HL-60 (cell line): Measurements from ENCODE around the gene SYT13.

Source experiments
- DNase-seq, 2 experiments: peaks; one replicate each; pipeline ENCODE4 v3.0.0-alpha.2; 2010 to 2020; ENCODE audit warnings: low read depth in 1 of 2, low spot score in 1 of 2
- H3K27ac ChIP-seq: fragments of 250-450 bp; sonication (Bioruptor Pico); replicated peaks from 2 replicates; pipeline ENCODE4 v1.5.1; 2020; ENCODE audit warnings: mild to moderate bottlenecking, moderate library complexity
- H3K27me3 ChIP-seq: fragments of 250-450 bp; sonication (Bioruptor Pico); 2 replicates; pipeline ENCODE4 v1.5.1; 2021; ENCODE audit warnings: mild to moderate bottlenecking, moderate library complexity; ENCODE audit not compliant: insufficient read depth, poor library complexity, severe bottlenecking
- H3K4me3 ChIP-seq: replicated peaks from 2 replicates; pipeline ENCODE4 v1.5.1; 2011; ENCODE audit warnings: mild to moderate bottlenecking, control low read depth, low read length; ENCODE audit not compliant: insufficient read depth
- GABPA ChIP-seq: IDR thresholded peaks from 2 replicates; pipeline ENCODE4 v1.6.1; 2012; ENCODE audit warnings: low read depth
- POLR2AphosphoS5 ChIP-seq: IDR thresholded peaks from 2 replicates; pipeline ENCODE4 v1.6.1; 2012; ENCODE audit warnings: low read depth
- SPI1 ChIP-seq: IDR thresholded peaks from 2 replicates; pipeline ENCODE4 v1.6.1; 2012; ENCODE audit warnings: low read depth, mild to moderate bottlenecking, borderline replicate concordance
- TF ChIP-seq, protein P1 (sequence below): IDR thresholded peaks from one replicate; pipeline ENCODE4 v1.5.1; 2011; ENCODE audit warnings: low read length, control low read depth, inconsistent platforms; ENCODE audit not compliant: insufficient read depth
- TF ChIP-seq, protein P2 (sequence below): IDR thresholded peaks from 2 replicates; pipeline ENCODE4 v1.6.1; 2012; ENCODE audit warnings: low read depth; ENCODE audit not compliant: insufficient replicate concordance

Gene SYT13

DNA sequence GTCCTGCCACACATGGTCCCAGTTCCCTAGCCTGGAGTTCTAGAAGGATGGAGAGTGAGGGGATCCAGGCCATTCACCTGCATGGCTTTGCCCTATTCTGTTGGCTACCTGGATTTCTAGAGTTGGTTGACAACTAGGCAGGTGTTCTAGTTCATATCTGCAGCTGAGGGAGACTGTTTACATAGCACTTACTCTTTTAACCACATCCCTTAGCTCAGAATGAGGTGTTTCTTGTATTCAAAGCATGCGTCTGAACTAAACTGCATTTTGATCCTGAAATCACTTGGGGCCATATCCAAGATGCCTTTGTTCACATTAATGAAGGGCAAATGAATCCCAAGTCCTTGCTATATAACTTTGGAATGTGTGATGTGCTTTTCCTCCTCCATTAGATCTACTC is 60.9 kb downstream of the SYT13 start:
- Histone ChIP-seq H3K4me3 (no peak overlapping the region), H3K27me3 (no peaks in the 10 kb centered on the region), H3K27ac (no peak overlapping the region)
- TF ChIP-seq, protein P1, sequence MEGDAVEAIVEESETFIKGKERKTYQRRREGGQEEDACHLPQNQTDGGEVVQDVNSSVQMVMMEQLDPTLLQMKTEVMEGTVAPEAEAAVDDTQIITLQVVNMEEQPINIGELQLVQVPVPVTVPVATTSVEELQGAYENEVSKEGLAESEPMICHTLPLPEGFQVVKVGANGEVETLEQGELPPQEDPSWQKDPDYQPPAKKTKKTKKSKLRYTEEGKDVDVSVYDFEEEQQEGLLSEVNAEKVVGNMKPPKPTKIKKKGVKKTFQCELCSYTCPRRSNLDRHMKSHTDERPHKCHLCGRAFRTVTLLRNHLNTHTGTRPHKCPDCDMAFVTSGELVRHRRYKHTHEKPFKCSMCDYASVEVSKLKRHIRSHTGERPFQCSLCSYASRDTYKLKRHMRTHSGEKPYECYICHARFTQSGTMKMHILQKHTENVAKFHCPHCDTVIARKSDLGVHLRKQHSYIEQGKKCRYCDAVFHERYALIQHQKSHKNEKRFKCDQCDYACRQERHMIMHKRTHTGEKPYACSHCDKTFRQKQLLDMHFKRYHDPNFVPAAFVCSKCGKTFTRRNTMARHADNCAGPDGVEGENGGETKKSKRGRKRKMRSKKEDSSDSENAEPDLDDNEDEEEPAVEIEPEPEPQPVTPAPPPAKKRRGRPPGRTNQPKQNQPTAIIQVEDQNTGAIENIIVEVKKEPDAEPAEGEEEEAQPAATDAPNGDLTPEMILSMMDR, result no peak
- TF ChIP-seq GABPA, result no peak
- TF ChIP-seq SPI1, result no peak
- TF ChIP-seq, protein P2, sequence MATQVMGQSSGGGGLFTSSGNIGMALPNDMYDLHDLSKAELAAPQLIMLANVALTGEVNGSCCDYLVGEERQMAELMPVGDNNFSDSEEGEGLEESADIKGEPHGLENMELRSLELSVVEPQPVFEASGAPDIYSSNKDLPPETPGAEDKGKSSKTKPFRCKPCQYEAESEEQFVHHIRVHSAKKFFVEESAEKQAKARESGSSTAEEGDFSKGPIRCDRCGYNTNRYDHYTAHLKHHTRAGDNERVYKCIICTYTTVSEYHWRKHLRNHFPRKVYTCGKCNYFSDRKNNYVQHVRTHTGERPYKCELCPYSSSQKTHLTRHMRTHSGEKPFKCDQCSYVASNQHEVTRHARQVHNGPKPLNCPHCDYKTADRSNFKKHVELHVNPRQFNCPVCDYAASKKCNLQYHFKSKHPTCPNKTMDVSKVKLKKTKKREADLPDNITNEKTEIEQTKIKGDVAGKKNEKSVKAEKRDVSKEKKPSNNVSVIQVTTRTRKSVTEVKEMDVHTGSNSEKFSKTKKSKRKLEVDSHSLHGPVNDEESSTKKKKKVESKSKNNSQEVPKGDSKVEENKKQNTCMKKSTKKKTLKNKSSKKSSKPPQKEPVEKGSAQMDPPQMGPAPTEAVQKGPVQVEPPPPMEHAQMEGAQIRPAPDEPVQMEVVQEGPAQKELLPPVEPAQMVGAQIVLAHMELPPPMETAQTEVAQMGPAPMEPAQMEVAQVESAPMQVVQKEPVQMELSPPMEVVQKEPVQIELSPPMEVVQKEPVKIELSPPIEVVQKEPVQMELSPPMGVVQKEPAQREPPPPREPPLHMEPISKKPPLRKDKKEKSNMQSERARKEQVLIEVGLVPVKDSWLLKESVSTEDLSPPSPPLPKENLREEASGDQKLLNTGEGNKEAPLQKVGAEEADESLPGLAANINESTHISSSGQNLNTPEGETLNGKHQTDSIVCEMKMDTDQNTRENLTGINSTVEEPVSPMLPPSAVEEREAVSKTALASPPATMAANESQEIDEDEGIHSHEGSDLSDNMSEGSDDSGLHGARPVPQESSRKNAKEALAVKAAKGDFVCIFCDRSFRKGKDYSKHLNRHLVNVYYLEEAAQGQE, result no peak
- TF ChIP-seq POLR2AphosphoS5, result no peak
- no peak for DNase-seq

DNA sequence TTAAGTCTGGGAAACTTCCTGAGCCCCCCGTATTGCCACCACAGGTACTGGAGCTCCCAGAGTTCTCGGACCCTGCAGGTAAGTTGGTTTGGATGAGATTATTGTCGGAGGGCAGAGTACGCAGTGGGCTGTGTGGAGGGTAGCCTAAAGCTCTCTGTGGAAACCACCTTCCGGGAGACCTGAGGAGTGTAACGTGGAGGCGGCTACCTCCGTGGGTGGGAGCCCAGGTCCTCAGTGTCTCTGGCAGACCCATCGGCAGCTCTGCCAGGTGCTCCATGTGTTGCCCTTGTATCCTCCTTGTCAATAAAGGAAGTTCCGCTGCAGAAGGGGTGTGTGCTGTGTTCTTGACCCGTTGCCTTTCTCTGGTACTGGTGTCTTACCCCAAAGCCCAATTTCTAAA is 61.4 kb downstream of the SYT13 start:
- DNase-seq, result no peak
- TF ChIP-seq GABPA, result no peak
- TF ChIP-seq SPI1, result no peak
- TF ChIP-seq, protein P1, result no peak
- TF ChIP-seq, protein P2, result no peak
- TF ChIP-seq POLR2AphosphoS5, result no peak
- no peaks in the 10 kb centered on the region for H3K27me3 ChIP-seq

DNA sequence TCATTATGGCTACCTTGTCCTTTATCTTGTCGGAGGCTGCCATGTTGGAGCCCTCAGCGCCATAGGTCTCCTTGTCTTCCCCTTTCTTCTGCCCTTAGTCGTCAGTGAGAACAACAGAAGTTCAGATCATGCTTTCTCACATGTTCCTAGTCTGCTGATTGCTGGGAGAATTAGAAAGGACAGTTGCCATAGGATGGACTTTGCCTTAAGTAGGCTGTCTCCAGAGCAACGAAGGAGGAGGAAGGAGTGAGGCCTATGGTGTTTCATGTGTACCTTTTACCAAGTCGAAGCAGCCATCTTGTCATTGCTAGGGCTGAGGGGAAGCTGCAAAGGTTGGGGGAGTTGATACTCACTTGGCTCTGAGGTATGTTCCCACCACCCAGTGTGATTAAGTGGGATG is 62.6 kb downstream of the SYT13 start:
- Histone ChIP-seq H3K27me3 (no peaks in the 10 kb centered on the region), H3K27ac (no peak overlapping the region), H3K4me3 (no peak overlapping the region)
- no peak for TF ChIP-seq SPI1
- TF ChIP-seq, protein P1, result no peak
- TF ChIP-seq, protein P2, result no peak
- no peak for TF ChIP-seq GABPA
- no peak for DNase-seq

More for the DNA sequence above, 61.4 kb downstream of the SYT13 start:
- no peak overlapping the region for H3K27ac ChIP-seq
- no peak overlapping the region for H3K4me3 ChIP-seq
